Measurements from ENCODE around the gene TMEM94. TPM values are rescaled to one million over a fixed set of nuclear protein-coding genes. Genes with fewer than 3 reads are reported as not detected.
"Not testable (repeated sequence)": the region's sequence is repeated elsewhere in the genome, so short reads cannot be mapped to it uniquely, and the experiment has no call there.

The TMEM94 gene
- total RNA-seq, 2 experiments from 2014 or later, result 50.4 to 53.5 TPM

DNA sequence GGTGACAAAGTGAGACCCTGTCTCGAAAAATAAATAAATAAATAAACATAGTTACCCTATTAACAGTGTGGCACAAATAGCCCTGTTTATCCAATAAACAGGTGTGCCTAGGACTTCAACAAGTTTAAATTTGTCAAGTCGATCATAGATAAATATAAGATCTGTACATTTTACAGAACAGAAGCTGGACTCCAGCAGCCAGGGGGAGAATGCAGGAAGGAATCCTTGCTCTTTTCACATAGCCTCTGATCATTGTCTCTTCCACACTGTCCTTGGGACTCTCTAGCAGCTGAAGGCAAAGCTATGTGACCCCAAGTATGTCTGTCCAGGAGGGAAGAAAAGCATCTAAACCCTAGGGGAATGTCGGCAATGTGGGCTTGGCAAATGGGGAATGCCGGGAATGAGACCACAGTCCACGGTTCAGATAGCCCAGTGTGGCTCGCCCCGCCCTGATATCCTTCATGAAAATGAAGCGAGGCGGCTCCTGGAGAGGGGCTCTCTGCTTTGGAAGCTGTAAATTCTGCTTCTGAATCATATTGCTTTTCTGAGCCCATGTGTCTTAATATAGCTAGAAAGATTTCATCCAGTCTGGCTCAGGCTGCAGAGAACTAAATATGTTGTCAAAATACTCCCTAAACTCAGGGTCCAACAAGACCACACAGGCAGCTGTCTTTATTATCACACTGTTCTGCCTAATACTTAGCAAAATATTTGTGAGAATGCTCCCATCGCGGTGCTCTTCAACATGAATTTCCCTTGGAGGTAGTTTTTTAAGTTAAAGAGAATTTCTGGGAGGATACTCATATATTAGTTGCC, 26.1 kb upstream of the TMEM94 start:
- intact Hi-C loops (cut with micrococcal nuclease), result no loop called here
- CTCF ChIA-PET, result interaction anchor here (0.6 to 2.1 kb wide), 4 partner anchors 130 to 224 kb away, joined by 3 to 6 read pairs (median 3); partner anchors contain the start of gene SMIM5
- Mint-ChIP-seq H3K27ac (no peak overlapping the region), H3K4me3 (no peak overlapping the region), H3K27me3 (ENCODE audit: low read depth) (peaks cover 2% of the 10 kb centered on the region), H3K36me3 (ENCODE audit: low read depth) (no peaks in the 10 kb centered on the region), H3K4me1 (ENCODE audit: low read depth) (peaks cover 8% of the 10 kb centered on the region), H3K9me3 (no peaks in the 10 kb centered on the region)
- no peak for DNase-seq

DNA sequence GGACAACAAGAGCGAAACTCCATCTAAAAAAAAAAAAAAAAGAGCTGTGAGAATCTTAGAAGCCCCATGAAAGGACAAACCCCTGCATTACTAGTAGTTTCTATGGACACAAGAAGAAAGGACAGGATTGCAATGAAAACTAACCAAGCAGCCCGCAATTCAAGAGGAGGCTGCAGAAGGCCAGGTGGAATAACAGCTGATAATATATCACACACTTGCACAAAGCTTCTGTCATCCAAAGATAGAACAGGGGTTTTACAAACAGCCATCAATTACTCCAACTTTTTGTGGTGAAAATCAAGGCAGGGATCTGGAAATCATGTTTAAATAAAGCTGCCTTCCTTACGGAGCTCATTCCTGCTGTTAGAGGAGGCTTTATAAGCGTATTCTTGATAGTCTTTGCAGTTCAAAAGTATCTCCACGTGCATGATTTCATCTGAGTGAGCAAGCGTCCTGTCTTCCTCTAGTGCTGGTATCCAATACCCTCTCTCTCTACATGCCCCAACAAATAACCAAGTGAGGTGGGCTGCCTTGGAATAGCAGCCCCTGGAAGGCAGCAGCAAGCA, 23.1 kb upstream of the TMEM94 start:
- H3K27me3 Mint-ChIP-seq (ENCODE audit: low read depth), result peaks cover 2% of the 10 kb centered on the region
- peaks cover 3% of the 10 kb centered on the region for H3K4me1 Mint-ChIP-seq (ENCODE audit: low read depth)
- intact Hi-C loops (cut with micrococcal nuclease), result no loop called here
- no peak overlapping the region for H3K4me3 Mint-ChIP-seq
- no peak for DNase-seq
- CTCF ChIA-PET, result interaction anchor here (1.5 kb wide), 1 partner anchor 200 kb away, joined by 5 read pairs; the partner anchor contains the start of gene SMIM5
- no peaks in the 10 kb centered on the region for H3K36me3 Mint-ChIP-seq (ENCODE audit: low read depth)
- no peak overlapping the region for H3K27ac Mint-ChIP-seq
- H3K9me3 Mint-ChIP-seq, result no peaks in the 10 kb centered on the region

DNA sequence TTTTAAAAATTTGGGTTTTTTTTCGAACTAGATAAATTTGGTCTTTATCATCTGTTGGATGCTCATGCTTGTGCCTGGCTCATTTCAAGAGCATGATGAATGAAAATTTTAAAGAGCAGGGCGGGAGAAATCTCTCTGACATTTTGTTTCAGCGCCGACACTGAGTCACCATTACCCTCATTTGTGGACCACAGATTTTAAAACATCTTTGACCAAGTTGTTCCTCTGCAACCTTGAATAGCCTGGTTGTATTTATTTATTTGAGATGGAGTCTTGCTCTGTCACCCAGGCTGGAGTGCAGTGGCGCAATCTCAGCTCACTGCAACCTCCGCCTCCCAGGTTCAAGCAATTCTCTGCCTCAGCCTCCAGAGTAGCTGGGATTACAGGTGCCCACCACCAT, 22.0 kb upstream of the TMEM94 start:
- H3K9me3 Mint-ChIP-seq; H3K36me3 Mint-ChIP-seq (ENCODE audit: low read depth); H3K4me1 Mint-ChIP-seq (ENCODE audit: low read depth); DNase-seq; H3K27me3 Mint-ChIP-seq (ENCODE audit: low read depth); CTCF ChIA-PET; H3K4me3 Mint-ChIP-seq; H3K27ac Mint-ChIP-seq; intact Hi-C loops (cut with micrococcal nuclease): not testable (repeated sequence)

DNA sequence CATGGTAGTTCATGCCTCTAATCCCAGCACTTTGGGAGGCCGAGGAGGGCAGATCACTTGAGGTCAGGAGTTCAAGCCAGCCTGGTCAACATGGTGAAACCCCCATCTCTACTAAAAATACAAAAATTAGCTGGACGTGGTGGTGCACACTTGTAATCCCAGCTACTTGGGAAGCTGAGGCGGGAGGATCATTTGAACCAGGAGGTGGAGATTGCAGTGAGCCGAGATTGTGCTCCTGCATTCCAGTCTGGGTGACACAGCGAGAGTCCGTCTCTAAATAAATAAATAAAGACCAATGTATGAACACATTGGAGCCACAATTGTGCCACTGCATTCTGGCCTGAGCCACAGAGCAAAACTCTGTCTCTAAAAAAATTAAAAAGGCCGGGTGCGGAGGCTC, 19.0 kb upstream of the TMEM94 start:
- H3K9me3 Mint-ChIP-seq; intact Hi-C loops (cut with micrococcal nuclease); H3K27ac Mint-ChIP-seq; H3K36me3 Mint-ChIP-seq (ENCODE audit: low read depth); H3K4me3 Mint-ChIP-seq; H3K4me1 Mint-ChIP-seq (ENCODE audit: low read depth); H3K27me3 Mint-ChIP-seq (ENCODE audit: low read depth); DNase-seq: not testable (repeated sequence)
- CTCF ChIA-PET, result interaction anchor here (0.6 to 1.1 kb wide), 3 partner anchors 12 to 93 kb away, joined by 3 read pairs; no protein-coding TSS in a partner anchor

DNA sequence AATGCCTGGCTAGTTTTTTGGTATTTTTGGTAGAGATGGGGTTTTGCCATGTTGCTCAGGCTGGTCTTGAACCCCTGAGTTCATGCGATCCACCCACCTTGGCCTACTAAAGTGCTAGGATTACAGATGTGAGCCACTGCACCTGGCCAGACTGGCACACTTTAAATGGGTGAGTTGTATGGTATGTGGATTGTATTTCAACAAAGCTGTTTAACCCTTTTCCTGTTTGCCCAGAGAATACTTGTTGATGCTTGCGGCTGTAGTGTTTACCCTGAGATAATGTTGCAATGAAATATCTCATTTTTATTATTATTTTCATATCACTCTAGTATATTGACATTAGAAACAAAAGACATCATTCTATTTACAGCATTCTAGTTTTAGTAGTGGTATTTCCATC, 17.1 kb upstream of the TMEM94 start:
- Mint-ChIP-seq H3K36me3 (ENCODE audit: low read depth) (no peaks in the 10 kb centered on the region), H3K9me3 (no peaks in the 10 kb centered on the region), H3K27me3 (ENCODE audit: low read depth) (no peaks in the 10 kb centered on the region), H3K27ac (no peak overlapping the region), H3K4me1 (ENCODE audit: low read depth) (peaks cover 3% of the 10 kb centered on the region), H3K4me3 (no peak overlapping the region)
- CTCF ChIA-PET, result no interaction called here
- intact Hi-C loops (cut with micrococcal nuclease), result no loop called here
- no peak for DNase-seq

DNA sequence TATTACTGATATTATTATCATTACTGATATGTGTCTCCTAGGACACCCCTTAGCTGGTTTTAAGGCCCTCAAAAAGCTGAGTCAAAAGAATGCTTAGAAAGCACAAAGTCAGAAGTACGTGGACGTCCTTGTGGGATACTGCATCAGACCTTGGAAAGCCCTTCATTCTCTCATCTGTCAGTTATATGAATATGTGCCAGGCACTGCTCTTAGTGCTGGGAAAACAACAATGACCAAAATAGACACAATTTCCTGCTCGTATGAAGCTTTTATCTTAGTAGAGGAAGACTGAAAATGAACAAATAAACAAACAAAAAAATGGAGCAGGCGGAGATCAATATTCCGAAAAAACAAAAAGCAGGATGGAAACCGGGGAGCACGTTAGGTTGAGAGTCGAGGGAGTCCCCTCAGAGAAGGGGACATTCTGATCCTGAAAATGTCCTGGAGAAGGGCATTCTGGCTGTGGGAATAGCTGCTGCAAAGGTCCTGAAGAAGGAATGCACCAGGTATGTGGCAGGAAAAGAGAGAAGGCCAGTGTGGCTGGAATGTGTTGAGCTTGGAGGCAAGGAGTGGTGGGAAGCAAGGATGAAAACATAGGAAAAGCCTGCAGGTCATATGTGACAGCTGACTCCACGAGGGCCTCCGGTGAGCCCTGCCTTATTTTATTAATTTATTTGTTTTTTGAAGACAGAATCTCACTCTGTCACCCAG, 15.5 kb upstream of the TMEM94 start:
- no peak for DNase-seq
- intact Hi-C loops (cut with micrococcal nuclease), result no loop called here
- H3K9me3 Mint-ChIP-seq, result no peaks in the 10 kb centered on the region
- no peak overlapping the region for H3K4me3 Mint-ChIP-seq
- H3K4me1 Mint-ChIP-seq (ENCODE audit: low read depth), result peaks cover 3% of the 10 kb centered on the region
- no peaks in the 10 kb centered on the region for H3K27me3 Mint-ChIP-seq (ENCODE audit: low read depth)
- H3K36me3 Mint-ChIP-seq (ENCODE audit: low read depth), result no peaks in the 10 kb centered on the region
- H3K27ac Mint-ChIP-seq, result no peak overlapping the region
- CTCF ChIA-PET, result no interaction called here

DNA sequence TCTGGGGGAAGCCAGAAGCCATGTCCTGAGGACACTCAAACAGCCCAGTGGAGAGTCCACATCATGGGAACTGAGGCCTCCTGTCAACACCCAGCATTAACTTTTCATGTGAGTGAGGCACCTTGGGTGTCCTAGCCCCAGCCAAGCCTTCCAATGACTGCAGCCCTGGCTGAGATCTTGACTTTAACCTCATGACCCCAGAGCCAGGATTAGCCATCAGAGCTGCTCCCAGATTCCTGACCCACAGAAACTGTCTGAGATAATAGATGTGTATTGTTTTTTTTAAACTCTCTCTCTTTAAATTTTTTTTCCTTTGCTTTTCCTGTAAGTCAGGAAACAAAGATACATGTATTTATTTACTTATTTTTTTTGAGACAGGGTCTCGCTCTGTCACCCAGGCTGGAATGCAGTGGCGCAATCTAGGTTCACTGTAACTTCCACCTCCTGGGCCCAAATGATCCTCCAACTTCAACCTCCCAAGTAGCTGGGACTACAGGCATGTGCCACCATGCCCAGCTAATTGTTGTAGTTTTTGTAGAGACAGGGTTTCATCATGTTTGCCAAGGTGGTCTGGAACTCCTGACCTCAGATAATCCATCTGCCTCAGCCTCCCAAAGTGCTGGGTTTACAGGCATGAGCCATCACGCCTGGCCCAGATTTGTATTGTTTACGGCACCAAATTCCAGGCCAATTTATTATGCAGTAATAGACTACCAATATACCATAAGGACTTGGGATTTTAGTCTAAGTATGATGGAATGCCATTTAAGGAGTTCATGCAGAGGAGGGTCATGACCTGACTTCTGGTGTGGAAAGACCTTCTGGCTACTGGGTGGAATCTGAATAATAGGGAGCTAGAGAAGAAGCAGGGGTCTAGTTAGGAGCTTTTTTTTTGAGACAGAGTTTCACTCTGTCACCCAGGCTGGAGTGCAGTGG, 14.0 kb upstream of the TMEM94 start:
- no peak for DNase-seq
- H3K27ac Mint-ChIP-seq, result no peak overlapping the region
- CTCF ChIA-PET, result no interaction called here
- H3K9me3 Mint-ChIP-seq, result no peaks in the 10 kb centered on the region
- no peak overlapping the region for H3K4me3 Mint-ChIP-seq
- no peaks in the 10 kb centered on the region for H3K4me1 Mint-ChIP-seq (ENCODE audit: low read depth)
- no peaks in the 10 kb centered on the region for H3K36me3 Mint-ChIP-seq (ENCODE audit: low read depth)
- no peaks in the 10 kb centered on the region for H3K27me3 Mint-ChIP-seq (ENCODE audit: low read depth)
- intact Hi-C loops (cut with micrococcal nuclease), result no loop called here

DNA sequence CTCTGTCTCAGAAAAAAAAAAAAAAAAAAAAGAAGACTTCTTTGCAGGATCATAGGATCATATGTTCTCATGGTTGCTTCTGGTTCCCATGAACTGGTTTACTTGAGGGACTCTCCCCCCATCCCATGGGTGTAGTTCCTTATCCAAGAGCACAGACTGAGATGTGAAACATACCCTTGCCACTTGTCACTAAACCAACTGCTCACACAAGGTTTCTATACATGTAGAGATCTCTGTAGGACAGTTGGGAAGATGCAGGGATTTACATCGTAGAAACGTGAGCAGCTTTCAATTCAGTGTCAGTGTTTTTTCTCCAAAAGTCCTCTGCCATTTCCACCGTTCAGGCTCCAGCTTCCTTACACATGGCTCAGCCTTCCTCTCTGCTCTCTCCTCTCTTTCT, 11.1 kb upstream of the TMEM94 start:
- Mint-ChIP-seq H3K9me3 (no peaks in the 10 kb centered on the region), H3K4me1 (ENCODE audit: low read depth) (no peaks in the 10 kb centered on the region), H3K27ac (no peak overlapping the region), H3K27me3 (ENCODE audit: low read depth) (no peaks in the 10 kb centered on the region), H3K4me3 (no peak overlapping the region), H3K36me3 (ENCODE audit: low read depth) (no peaks in the 10 kb centered on the region)
- DNase-seq, result no peak
- intact Hi-C loops (cut with micrococcal nuclease), result no loop called here
- CTCF ChIA-PET, result no interaction called here

DNA sequence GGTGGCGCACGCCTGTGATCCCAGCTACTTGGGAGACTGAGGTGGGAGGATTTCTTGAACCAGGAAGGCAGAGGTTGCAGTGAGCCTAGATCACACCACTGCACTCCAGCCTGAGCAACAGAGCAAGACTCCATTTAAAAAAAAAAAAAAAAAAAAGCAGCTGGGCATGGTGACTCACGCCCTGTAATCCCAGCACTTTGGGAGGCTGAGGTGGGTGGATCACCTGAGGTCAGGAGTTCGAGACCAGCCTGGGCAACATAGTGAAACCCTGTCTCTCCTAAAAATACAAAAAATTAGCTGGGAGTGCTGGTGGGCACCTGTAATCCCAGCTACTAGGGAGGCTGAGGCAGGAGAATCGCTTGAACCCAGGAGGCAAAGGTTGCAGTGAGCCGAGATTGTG, 10.5 kb upstream of the TMEM94 start:
- H3K27ac Mint-ChIP-seq; H3K4me1 Mint-ChIP-seq (ENCODE audit: low read depth); H3K9me3 Mint-ChIP-seq; DNase-seq; intact Hi-C loops (cut with micrococcal nuclease); H3K36me3 Mint-ChIP-seq (ENCODE audit: low read depth); H3K27me3 Mint-ChIP-seq (ENCODE audit: low read depth); H3K4me3 Mint-ChIP-seq: not testable (repeated sequence)
- CTCF ChIA-PET, result interaction anchor here (0.7 kb wide), 1 partner anchor 79 kb away, joined by 3 read pairs; no protein-coding TSS in a partner anchor

DNA sequence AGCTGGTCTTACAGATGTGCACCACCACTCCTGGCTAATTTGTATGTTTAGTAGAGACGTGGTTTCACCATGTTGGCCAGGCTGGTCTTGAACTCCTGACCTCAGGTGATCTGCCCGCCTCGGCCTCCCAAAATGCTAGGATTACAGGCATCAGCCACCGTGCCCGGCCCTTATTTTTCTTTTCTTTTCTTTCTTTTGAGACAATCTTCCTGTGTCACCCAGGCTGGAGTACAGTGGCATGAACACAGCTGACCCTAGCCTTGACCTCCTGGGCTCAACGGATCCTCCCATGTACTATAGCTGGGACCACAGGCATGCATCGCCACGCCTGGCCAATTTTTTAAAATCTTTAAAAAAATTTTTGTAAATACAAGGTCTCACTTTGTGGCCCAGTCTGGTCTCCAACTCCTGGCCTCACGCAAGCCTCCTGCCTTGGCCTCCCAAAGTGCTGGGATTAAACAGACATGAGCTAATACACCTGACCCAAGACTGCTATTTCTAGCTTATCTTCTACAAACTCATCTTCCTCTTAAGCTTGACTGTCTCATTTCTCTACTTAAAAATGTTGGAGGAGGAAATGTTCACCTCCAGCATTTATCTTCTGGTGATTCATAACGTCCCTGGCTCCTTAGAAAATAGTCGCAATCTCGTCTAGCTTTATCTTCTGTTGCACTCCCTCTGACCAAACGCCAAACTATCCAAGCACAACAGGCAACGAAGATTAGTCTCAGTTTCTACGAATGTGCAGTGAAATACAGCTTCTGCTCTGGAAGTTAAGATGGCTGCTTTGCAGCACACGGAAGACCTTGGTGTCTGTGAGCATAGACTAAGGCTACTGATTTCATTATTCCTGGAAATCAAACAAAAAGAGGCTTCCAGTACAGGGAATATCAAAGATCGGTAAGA, 8.2 kb upstream of the TMEM94 start:
- intact Hi-C loops (cut with micrococcal nuclease), result no loop called here
- Mint-ChIP-seq H3K4me3 (no peak overlapping the region), H3K27me3 (ENCODE audit: low read depth) (no peaks in the 10 kb centered on the region), H3K36me3 (ENCODE audit: low read depth) (no peaks in the 10 kb centered on the region), H3K27ac (no peak overlapping the region), H3K9me3 (no peaks in the 10 kb centered on the region), H3K4me1 (ENCODE audit: low read depth) (no peaks in the 10 kb centered on the region)
- no peak for DNase-seq
- CTCF ChIA-PET, result interaction anchor here (0.8 to 1.2 kb wide), 2 partner anchors 25 to 185 kb away, joined by 4 to 5 read pairs; partner anchors contain the start of gene SMIM5

DNA sequence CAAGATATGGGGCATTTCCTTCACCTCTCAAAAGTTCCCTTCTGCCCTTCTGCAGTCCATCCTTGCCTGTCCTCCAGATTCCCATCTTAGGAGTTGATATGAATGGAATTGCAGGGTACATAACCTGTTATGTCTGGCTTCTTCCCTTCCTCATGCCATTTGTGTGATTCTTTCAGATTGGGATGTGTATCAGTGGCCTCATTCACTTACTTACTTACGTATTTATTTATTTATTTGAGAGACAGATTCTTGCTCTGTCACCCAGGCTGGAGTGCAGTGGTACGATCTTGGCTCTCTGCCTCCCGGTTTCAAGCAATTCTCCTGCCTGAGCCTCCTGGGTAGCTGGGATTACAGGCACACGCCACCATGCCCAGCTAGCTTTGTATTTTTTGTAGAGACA, 6.2 kb upstream of the TMEM94 start:
- Mint-ChIP-seq H3K27ac (no peak overlapping the region), H3K4me1 (ENCODE audit: low read depth) (no peaks in the 10 kb centered on the region), H3K36me3 (ENCODE audit: low read depth) (no peaks in the 10 kb centered on the region), H3K27me3 (ENCODE audit: low read depth) (no peaks in the 10 kb centered on the region), H3K4me3 (no peak overlapping the region), H3K9me3 (no peaks in the 10 kb centered on the region)
- CTCF ChIA-PET, result interaction anchor here (0.6 kb wide), 1 partner anchor 241 kb away, joined by 3 read pairs; no protein-coding TSS in a partner anchor
- no peak for DNase-seq
- intact Hi-C loops (cut with micrococcal nuclease), result loop anchor here (10.0 kb wide), 1 partner anchor 135 kb away; the partner anchor contains the start of gene MYO15B

All from activated naive CD4-positive, alpha-beta T cell treated with anti-CD3 and anti-CD28 coated beads for 36 hours (primary cell).